Colonic mucosa (tissue), 4 donors: Measurements from ENCODE around the gene NTM. TPM values are rescaled to one million over a fixed set of nuclear protein-coding genes. Genes with fewer than 3 reads are reported as not detected.

Source experiments
- DNase-seq: peaks from one replicate; pipeline ENCODE4 v3.0.0-alpha.2; 2020
- H3K27ac ChIP-seq: fragments of 200-600 bp; one replicate; pipeline ENCODE4 v1.8.0; 2021
- H3K27me3 ChIP-seq: fragments of 200-600 bp; one replicate; pipeline ENCODE4 v1.8.0; 2021
- H3K36me3 ChIP-seq: fragments of 200-600 bp; one replicate; pipeline ENCODE4 v1.8.0; 2021
- H3K4me1 ChIP-seq: fragments of 200-600 bp; one replicate; pipeline ENCODE4 v1.8.0; 2021; ENCODE audit warnings: mild to moderate bottlenecking
- H3K4me3 ChIP-seq: fragments of 200-600 bp; one replicate; pipeline ENCODE4 v1.8.0; 2021
- H3K9ac ChIP-seq, 2 donors: one replicate each; pipeline ENCODE4 v1.7.0; 2013; ENCODE audit warnings: control low read depth in 2 of 2, low read depth in 2 of 2, low read length in 2 of 2
- H3K9me3 ChIP-seq: fragments of 200-600 bp; one replicate; pipeline ENCODE4 v1.8.0; 2021
- intact Hi-C: fragments of 100-400 bp; cut with DNase I; formaldehyde crosslinking; loops from one replicate; pipeline ENCODE4 v1.14.1; 2022
- total RNA-seq, 2 donors: library from RNA; stranded (reverse); fragmentation: NEBNext Ultra II Directional in 1 of 2; extraction: Animal tissue kit (Norgen Biotek cat#: 25700) in 1 of 2; gene quantifications; one replicate each; pipeline ENCODE4 v1.2.1, GENCODE V29; 2021
- TF ChIP-seq, protein P1 (sequence below): fragments of 200-600 bp; IDR thresholded peaks from one replicate; pipeline ENCODE4 v1.8.0; 2022; ENCODE audit warnings: antibody characterized with exemption, mild to moderate bottlenecking
- donor health status: healthy.
- donor health status: DM: no; HTN: no; CAD: no.
- donor health status: DM: no; HTN: no; CAD: no.

NTM gene
- total RNA-seq, 2 donors from 2014 or later, result 1.6 to 2.8 TPM

GRCh38 chr11:131652231-131652630, 281.8 kb downstream of the NTM start:
- no peak for DNase-seq
- no peak overlapping the region for H3K27ac ChIP-seq
- no peaks in the 10 kb centered on the region for H3K4me1 ChIP-seq
- intact Hi-C loops, result no loop called here
- H3K9me3 ChIP-seq, result no peaks in the 10 kb centered on the region
- no peaks in the 10 kb centered on the region for H3K36me3 ChIP-seq
- TF ChIP-seq, protein P1, sequence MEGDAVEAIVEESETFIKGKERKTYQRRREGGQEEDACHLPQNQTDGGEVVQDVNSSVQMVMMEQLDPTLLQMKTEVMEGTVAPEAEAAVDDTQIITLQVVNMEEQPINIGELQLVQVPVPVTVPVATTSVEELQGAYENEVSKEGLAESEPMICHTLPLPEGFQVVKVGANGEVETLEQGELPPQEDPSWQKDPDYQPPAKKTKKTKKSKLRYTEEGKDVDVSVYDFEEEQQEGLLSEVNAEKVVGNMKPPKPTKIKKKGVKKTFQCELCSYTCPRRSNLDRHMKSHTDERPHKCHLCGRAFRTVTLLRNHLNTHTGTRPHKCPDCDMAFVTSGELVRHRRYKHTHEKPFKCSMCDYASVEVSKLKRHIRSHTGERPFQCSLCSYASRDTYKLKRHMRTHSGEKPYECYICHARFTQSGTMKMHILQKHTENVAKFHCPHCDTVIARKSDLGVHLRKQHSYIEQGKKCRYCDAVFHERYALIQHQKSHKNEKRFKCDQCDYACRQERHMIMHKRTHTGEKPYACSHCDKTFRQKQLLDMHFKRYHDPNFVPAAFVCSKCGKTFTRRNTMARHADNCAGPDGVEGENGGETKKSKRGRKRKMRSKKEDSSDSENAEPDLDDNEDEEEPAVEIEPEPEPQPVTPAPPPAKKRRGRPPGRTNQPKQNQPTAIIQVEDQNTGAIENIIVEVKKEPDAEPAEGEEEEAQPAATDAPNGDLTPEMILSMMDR, result no peak
- no peaks in the 10 kb centered on the region for H3K27me3 ChIP-seq
- H3K4me3 ChIP-seq, result no peak overlapping the region
- H3K9ac ChIP-seq, result no peak overlapping the region

DNA sequence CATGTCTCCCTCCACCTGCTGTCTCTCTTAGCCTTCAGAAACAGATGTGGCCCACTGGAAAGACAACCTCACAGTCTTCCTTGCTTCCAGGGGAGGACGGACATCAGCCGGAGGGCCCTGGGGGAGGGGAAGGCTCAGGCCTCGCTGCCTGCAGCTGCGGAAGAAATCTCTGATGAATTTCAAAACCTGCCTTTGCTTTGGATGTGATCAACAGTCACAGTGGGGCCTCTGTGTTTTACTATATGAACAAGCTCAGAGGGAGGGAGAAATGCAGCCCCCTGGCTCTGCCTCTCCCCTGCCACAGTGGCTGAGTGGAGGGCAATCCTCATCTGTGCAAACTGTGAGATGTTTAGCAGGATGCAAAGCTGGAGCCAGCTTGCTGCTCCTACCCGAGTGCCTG, 282.8 kb downstream of the NTM start:
- Histone ChIP-seq H3K36me3 (no peaks in the 10 kb centered on the region), H3K27me3 (no peaks in the 10 kb centered on the region), H3K9ac (no peak overlapping the region), H3K27ac (no peak overlapping the region), H3K4me3 (no peak overlapping the region), H3K9me3 (no peaks in the 10 kb centered on the region), H3K4me1 (no peaks in the 10 kb centered on the region)
- intact Hi-C loops, result no loop called here
- no peak for DNase-seq
- TF ChIP-seq, protein P1, result no peak

DNA sequence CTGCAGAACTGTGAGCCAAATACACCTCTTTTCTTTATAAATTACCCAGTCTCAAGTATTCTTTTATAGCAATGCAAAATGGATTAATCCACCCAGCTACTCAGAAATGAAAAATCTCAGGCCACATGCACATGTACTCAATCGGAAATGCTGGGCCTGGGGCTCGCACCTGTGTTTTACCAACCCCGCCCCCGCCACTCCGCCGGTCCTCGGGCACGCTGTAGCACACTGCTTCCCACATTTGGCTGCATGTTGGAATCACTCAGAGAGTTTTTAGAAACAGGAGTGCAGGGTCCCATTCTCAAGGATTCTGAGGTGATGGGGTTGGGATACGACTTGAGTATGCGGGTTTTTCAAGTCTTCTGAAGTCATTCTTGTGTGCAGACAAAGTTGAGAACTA, 284.4 kb downstream of the NTM start:
- no peak overlapping the region for H3K27ac ChIP-seq
- no peak overlapping the region for H3K4me3 ChIP-seq
- no peaks in the 10 kb centered on the region for H3K9me3 ChIP-seq
- TF ChIP-seq, protein P1, result no peak
- no peaks in the 10 kb centered on the region for H3K4me1 ChIP-seq
- intact Hi-C loops, result no loop called here
- H3K9ac ChIP-seq, result no peak overlapping the region
- no peaks in the 10 kb centered on the region for H3K27me3 ChIP-seq
- H3K36me3 ChIP-seq, result no peaks in the 10 kb centered on the region
- DNase-seq, result no peak

DNA sequence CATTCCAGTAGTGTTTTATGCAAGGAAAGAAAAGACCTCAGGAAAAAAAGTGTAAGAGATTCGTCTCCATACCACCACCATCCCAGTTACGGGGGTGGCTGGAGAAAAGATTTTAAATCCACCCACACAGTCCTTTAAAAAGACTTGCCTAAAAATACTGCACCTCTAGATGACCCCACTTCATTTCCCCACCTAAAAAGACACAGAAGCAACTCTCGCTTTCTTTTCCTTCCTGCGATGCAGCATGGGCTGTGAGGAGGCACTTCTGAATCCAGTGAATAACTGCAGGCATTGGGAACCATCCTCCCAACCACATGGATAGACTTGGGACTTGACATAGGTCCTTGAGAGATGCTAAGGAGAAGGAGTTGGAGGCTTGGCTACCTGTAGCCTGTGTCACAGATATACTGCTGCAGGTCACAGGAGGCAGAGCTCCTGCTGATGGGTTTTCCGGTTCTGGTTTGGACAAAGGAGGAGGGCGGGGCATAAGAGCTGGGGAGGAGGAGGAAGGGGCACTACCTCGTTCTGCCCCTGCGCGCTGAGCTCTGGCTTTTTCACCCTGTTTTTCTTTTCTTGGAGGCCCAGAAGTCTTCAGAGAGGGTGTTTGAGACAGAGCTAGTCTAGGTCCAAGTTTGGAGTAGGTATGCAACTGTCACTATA, 285.9 kb downstream of the NTM start:
- no peak overlapping the region for H3K4me3 ChIP-seq
- no peaks in the 10 kb centered on the region for H3K9me3 ChIP-seq
- no peaks in the 10 kb centered on the region for H3K27me3 ChIP-seq
- no peak overlapping the region for H3K27ac ChIP-seq
- DNase-seq, result no peak
- intact Hi-C loops, result no loop called here
- TF ChIP-seq, protein P1, result no peak
- no peak overlapping the region for H3K9ac ChIP-seq
- no peaks in the 10 kb centered on the region for H3K4me1 ChIP-seq
- H3K36me3 ChIP-seq, result no peaks in the 10 kb centered on the region

GRCh38 chr11:131656839-131657211, 286.4 kb downstream of the NTM start:
- TF ChIP-seq, protein P1, result no peak
- H3K4me1 ChIP-seq, result no peaks in the 10 kb centered on the region
- intact Hi-C loops, result no loop called here

More at GRCh38 chr11:131656839-131657211, 286.4 kb downstream of the NTM start:
- Histone ChIP-seq H3K9me3 (no peaks in the 10 kb centered on the region), H3K36me3 (no peaks in the 10 kb centered on the region), H3K9ac (no peak overlapping the region), H3K27me3 (no peaks in the 10 kb centered on the region), H3K27ac (no peak overlapping the region), H3K4me3 (no peak overlapping the region)
- no peak for DNase-seq
